K562 (cell line): ENCODE data around the gene MLXIPL. TPM values are rescaled to one million over a fixed set of nuclear protein-coding genes. Genes with fewer than 3 reads are reported as not detected.
A peak's percentile ranks its signal among the peaks of the same experiment; 100 is the strongest.

Experiments
- ATAC-seq: fragments of 200-7000 bp; cut with Tn5 transposase; 3 replicates; pipeline ENCODE4 v1.9.1; 2020; ENCODE audit warnings: moderate library complexity
- BruUV-seq: library from RNA; stranded (reverse); fragments of 400-500 nt; replicated peaks from 2 replicates; lab custom pipeline; 2021; lab: Mats Ljungman, UMichigan
- CTCF ChIA-PET: fragments of 300-600 bp; formaldehyde crosslinking; extraction: SDS; loops from one replicate; lab custom pipeline; 2021; ENCODE audit warnings: low intra/inter-chr PET ratio; lab: Yijun Ruan, JAX
- POLR2A ChIA-PET: fragments of 300-600, 350-650 bp; sonication (Branson Sonifier 250); formaldehyde crosslinking; extraction: SDS; loops from one replicate; lab custom pipeline; 2021; ENCODE audit warnings: antibody characterized with exemption, inconsistent platforms; lab: Yijun Ruan, JAX
- DNase-seq, 4 experiments: peaks; one replicate each; pipeline versions ENCODE4 v3.0.0 to v3.0.0-alpha.2; 2011 to 2018; ENCODE audit warnings: low spot score in 3 of 4, mixed read lengths in 3 of 4; ENCODE audit errors: extremely low read depth in 1 of 4
- FAIRE-seq: peaks from 2 replicates; lab custom pipeline; 2011; peaks lifted over from hg19 to GRCh38; lab: Jason Lieb, UNC
- H2AFZ ChIP-seq: 2 replicates; pipeline ENCODE4 v1.6.0; 2011; ENCODE audit warnings: low read depth, low read length, control low read depth, inconsistent platforms
- H3K27ac ChIP-seq: fragments of 200-600 bp; 3 replicates; pipeline ENCODE4 v1.8.0; 2011; ENCODE audit warnings: low read depth, mild to moderate bottlenecking, control low read depth, inconsistent platforms, low read length, moderate library complexity, mixed read lengths; ENCODE audit errors: extremely low read depth
- H3K27me3 ChIP-seq, 2 experiments: fragments of 300-600 bp in 1 of 2; 2 replicates in 1 of 2; 3 replicates in 1 of 2; pipeline versions ENCODE4 v1.6.0 to v1.8.0; 2011; ENCODE audit warnings: inconsistent platforms in 2 of 2, low read length in 2 of 2, mild to moderate bottlenecking in 1 of 2, mixed read lengths in 1 of 2, moderate library complexity in 1 of 2; ENCODE audit not compliant: control insufficient read depth in 2 of 2, insufficient read depth in 2 of 2
- H3K36me3 ChIP-seq: fragments of 300-600 bp; 3 replicates; pipeline ENCODE4 v1.8.0; 2011; ENCODE audit warnings: mild to moderate bottlenecking, low read length, inconsistent platforms; ENCODE audit not compliant: control insufficient read depth, insufficient read depth
- H3K4me1 ChIP-seq, 2 experiments: fragments of 200-600 bp in 1 of 2; replicated peaks in 1 of 2; 2 replicates in 1 of 2; 3 replicates in 1 of 2; pipeline versions ENCODE4 v1.5.1 to v1.8.0; 2011; ENCODE audit warnings: inconsistent platforms in 2 of 2, low read length in 2 of 2, mild to moderate bottlenecking in 1 of 2, mixed read lengths in 1 of 2, moderate library complexity in 1 of 2; ENCODE audit not compliant: control insufficient read depth in 2 of 2, insufficient read depth in 2 of 2
- H3K4me2 ChIP-seq: 2 replicates; pipeline ENCODE4 v1.6.1; 2011; ENCODE audit warnings: low read length, control low read depth, inconsistent platforms, mixed read lengths; ENCODE audit not compliant: insufficient read depth
- H3K4me3 ChIP-seq: fragments of 200-600 bp; sonication (generic), shearing (Covaris generic); 2 replicates; pipeline ENCODE4 v1.5.1; 2016; ENCODE audit warnings: control low read depth, inconsistent platforms
- H3K79me2 ChIP-seq: fragments of 200-600 bp; 3 replicates; pipeline ENCODE4 v1.8.0; 2011; ENCODE audit warnings: low read length, inconsistent platforms; ENCODE audit not compliant: control insufficient read depth, insufficient read depth
- H3K9ac ChIP-seq, 2 experiments: 2 replicates each; pipeline versions ENCODE4 v1.6.0 to v1.6.1; 2011; ENCODE audit warnings: low read depth in 2 of 2, low read length in 2 of 2, control low read depth in 1 of 2, inconsistent platforms in 1 of 2, mild to moderate bottlenecking in 1 of 2, mixed read lengths in 1 of 2; ENCODE audit not compliant: insufficient read depth in 1 of 2
- H3K9me1 ChIP-seq: one replicate; pipeline ENCODE4 v1.6.0; 2011; ENCODE audit warnings: inconsistent platforms, mild to moderate bottlenecking, low read length, moderate library complexity; ENCODE audit not compliant: control insufficient read depth, insufficient read depth
- H3K9me3 ChIP-seq: replicated peaks from 2 replicates; pipeline ENCODE4 v1.5.1; 2011; ENCODE audit warnings: low read depth, low read length, inconsistent platforms; ENCODE audit not compliant: control insufficient read depth, insufficient read depth
- H4K20me1 ChIP-seq: replicated peaks from 2 replicates; pipeline ENCODE4 v1.6.1; 2011; ENCODE audit warnings: low read length, inconsistent platforms, mixed read lengths; ENCODE audit not compliant: control insufficient read depth, insufficient read depth
- ARNT ChIP-seq, 2 experiments: fragments of 450-650 bp; IDR thresholded peaks; 2 replicates each; pipeline ENCODE4 v1.6.1; 2016; ENCODE audit warnings: mild to moderate bottlenecking in 1 of 2
- BCOR ChIP-seq: fragments of 450-650 bp; IDR thresholded peaks from 2 replicates; pipeline ENCODE4 v1.6.1; 2016
- ESRRA ChIP-seq: fragments of 450-650 bp; IDR thresholded peaks from 2 replicates; pipeline ENCODE4 v1.6.1; 2014; ENCODE audit warnings: low read depth, mild to moderate bottlenecking, moderate library complexity, borderline replicate concordance
- HDAC2 ChIP-seq: fragments of 450-650 bp; IDR thresholded peaks from 2 replicates; pipeline ENCODE4 v1.6.1; 2016; ENCODE audit warnings: mild to moderate bottlenecking
- KDM1A ChIP-seq, 2 experiments: fragments of 450-650 bp; IDR thresholded peaks; 2 replicates each; pipeline ENCODE4 v1.6.1; 2016; ENCODE audit warnings: mild to moderate bottlenecking in 2 of 2
- PTRF ChIP-seq: fragments of 450-650 bp; IDR thresholded peaks from 2 replicates; pipeline ENCODE4 v1.6.1; 2016; ENCODE audit warnings: mild to moderate bottlenecking, missing genetic modification characterization, missing compliant biosample characterization
- RBM25 ChIP-seq: fragments of 200-400 bp; formaldehyde crosslinking; IDR thresholded peaks from 2 replicates; pipeline ENCODE4 v1.6.1; 2018; ENCODE audit warnings: low read length, low read depth, moderate library complexity; ENCODE audit not compliant: severe bottlenecking
- RBM39 ChIP-seq: fragments of 200-400 bp; formaldehyde crosslinking; optimal IDR thresholded peaks from 2 replicates; pipeline ENCODE3; 2018; ENCODE audit warnings: low read depth, low read length
- YBX1 ChIP-seq: fragments of 450-650 bp; IDR thresholded peaks from 2 replicates; pipeline ENCODE4 v1.7.1; 2016; ENCODE audit warnings: mild to moderate bottlenecking
- ZNF121 ChIP-seq: sonication (generic); formaldehyde crosslinking; conservative IDR thresholded peaks from 2 replicates; pipeline ENCODE4 v1.8.0; 2022; ENCODE audit warnings: missing genetic modification reagents
- ZNF282 ChIP-seq: sonication (generic); formaldehyde crosslinking; IDR thresholded peaks from 2 replicates; pipeline ENCODE4 v1.8.1; 2023; ENCODE audit warnings: missing genetic modification reagents
- WGBS: fragments of 100-300 bp; shearing (Covaris generic); methylation state at CpG from one replicate; pipeline ENCODE4 v1.1.6; 2016; ENCODE audit warnings: low coverage, mixed read lengths; ENCODE audit not compliant: insufficient coverage; ENCODE audit errors: missing lambda C conversion rate; 5-methylcytosine and 5-hydroxymethylcytosine counted together
- in situ Hi-C: fragments of 300-500 bp; cut with MboI; formaldehyde crosslinking; loops from 4 replicates; pipeline ENCODE4 v1.15.0; 2018; ENCODE audit warnings: inconsistent platforms, mixed read lengths
- intact Hi-C: fragments of 100-400 bp; cut with micrococcal nuclease; formaldehyde crosslinking; loops from 2 replicates; pipeline ENCODE4 v1.14.2; 2022
- polyA plus RNA-seq, 8 experiments: library from polyadenylated mRNA; depleted of rRNA in 4 of 8; stranded (reverse) in 5 of 8; unstranded in 3 of 8; fragments of >200 nt; fragmentation: Nextera tagmentation in 2 of 8; fragmentation: Illumina TruSeq in 1 of 8; extraction: Ambion mirVana in 2 of 8; extraction: Trizol in 1 of 8; gene quantifications; 2 replicates each; pipeline versions ENCODE4 v1.2.1 to v1.2.3, GENCODE V29; 2011 to 2014; ENCODE audit warnings: inconsistent platforms in 1 of 8, missing spikeins in 1 of 8
- total RNA-seq, 7 experiments: library from RNA; depleted of rRNA in 6 of 7; stranded (reverse); fragments of >200 nt in 6 of 7; fragmentation: Illumina TruSeq in 2 of 7; extraction: Trizol in 2 of 7; gene quantifications; 2 replicates each; pipeline versions ENCODE4 v1.2.1 to v1.2.3, GENCODE V29; 2011 to 2021; ENCODE audit warnings: low replicate concordance in 1 of 7
- TF ChIP-seq, protein P1 (sequence below): sonication (generic); formaldehyde crosslinking; IDR thresholded peaks from 2 replicates; pipeline ENCODE4 v1.8.0; 2022; ENCODE audit warnings: mild to moderate bottlenecking, missing genetic modification reagents
- TF ChIP-seq, protein P2 (sequence below): sonication (generic); formaldehyde crosslinking; IDR thresholded peaks from 2 replicates; pipeline ENCODE4 v1.8.1; 2023; ENCODE audit warnings: mild to moderate bottlenecking, missing genetic modification reagents

Gene MLXIPL
- total and polyA plus RNA-seq, 9 of the 15 experiments (the other 6 are each of a cell fraction or from before 2014, with no cell fraction given) = 0.11 to 18.4 (median 1.4) TPM

DNA sequence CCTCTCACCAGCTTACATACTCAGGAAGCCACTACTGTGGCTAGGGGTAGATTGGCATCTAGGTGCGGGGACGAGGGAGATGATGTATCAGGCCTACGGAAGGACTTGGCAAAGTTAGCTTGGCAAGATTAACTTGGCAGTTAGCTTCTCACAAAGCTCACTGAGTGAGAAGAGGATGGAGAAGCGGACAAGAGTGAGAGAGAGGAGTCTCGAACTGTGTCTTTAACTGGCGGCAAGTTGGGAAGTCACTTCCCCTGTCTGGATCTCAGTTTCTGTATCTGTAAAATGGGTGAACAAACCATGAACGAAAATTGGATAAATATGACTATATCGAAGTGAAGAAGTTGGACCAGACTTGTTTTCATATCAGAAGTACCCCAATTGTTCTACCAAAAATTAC is 9.5 kb upstream of the MLXIPL start (continued):
- TF ChIP-seq, protein P1, sequence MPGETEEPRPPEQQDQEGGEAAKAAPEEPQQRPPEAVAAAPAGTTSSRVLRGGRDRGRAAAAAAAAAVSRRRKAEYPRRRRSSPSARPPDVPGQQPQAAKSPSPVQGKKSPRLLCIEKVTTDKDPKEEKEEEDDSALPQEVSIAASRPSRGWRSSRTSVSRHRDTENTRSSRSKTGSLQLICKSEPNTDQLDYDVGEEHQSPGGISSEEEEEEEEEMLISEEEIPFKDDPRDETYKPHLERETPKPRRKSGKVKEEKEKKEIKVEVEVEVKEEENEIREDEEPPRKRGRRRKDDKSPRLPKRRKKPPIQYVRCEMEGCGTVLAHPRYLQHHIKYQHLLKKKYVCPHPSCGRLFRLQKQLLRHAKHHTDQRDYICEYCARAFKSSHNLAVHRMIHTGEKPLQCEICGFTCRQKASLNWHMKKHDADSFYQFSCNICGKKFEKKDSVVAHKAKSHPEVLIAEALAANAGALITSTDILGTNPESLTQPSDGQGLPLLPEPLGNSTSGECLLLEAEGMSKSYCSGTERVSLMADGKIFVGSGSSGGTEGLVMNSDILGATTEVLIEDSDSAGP (CRISPR knock-in tag) = no peak
- TF ChIP-seq ZNF121 (CRISPR knock-in tag) = peak; percentile 56
- no peak for TF ChIP-seq RBM39
- TF ChIP-seq BCOR = peak; percentile 79
- TF ChIP-seq, protein P2, sequence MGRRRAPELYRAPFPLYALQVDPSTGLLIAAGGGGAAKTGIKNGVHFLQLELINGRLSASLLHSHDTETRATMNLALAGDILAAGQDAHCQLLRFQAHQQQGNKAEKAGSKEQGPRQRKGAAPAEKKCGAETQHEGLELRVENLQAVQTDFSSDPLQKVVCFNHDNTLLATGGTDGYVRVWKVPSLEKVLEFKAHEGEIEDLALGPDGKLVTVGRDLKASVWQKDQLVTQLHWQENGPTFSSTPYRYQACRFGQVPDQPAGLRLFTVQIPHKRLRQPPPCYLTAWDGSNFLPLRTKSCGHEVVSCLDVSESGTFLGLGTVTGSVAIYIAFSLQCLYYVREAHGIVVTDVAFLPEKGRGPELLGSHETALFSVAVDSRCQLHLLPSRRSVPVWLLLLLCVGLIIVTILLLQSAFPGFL (CRISPR knock-in tag) = 0 out of 2 replicates have a peak, but pooled peaks have one; percentile 28
- peak; percentile 61; the same call in 1 of the 2 replicates for TF ChIP-seq HDAC2
- no peak for TF ChIP-seq PTRF
- no peak for TF ChIP-seq ZNF282 (CRISPR knock-in tag)
- TF ChIP-seq RBM25 = peak; percentile 93
- peak; percentile 39 to 66 for TF ChIP-seq KDM1A (IDR thresholded peaks at IDR 0.05)

DNA sequence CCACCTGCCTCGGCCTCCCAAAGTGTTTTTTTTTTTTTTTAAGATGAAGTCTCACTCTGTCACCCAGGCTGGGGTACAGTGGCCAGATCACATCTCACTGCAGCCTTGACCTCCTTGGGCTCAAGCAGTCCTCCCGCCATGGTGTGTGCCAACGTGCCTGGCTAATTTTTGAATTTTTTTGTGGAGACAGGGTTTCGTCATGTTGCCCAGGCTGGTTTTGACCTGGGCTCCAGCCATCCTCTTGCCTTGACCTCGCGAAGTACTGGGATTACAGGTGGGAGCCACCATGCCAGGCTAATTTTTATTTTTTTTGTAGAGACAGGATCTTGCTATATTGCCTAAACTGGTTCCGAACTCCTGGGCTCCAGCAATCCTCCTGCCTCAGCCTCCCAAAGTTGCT is 9.0 kb upstream of the MLXIPL start:
- no peak for ATAC-seq
- no peak for FAIRE-seq
- intact Hi-C loops = no loop called here

More for the DNA sequence above, 9.0 kb upstream of the MLXIPL start:
- no peaks in the 10 kb centered on the region; a peak in 1 of 5 replicates for H3K4me1 ChIP-seq
- no peaks in the 10 kb centered on the region for H3K9me1 ChIP-seq
- H3K9ac ChIP-seq = no peak overlapping the region
- no peaks in the 10 kb centered on the region for H3K9me3 ChIP-seq
- no TSS peak for BruUV-seq
- CTCF ChIA-PET = interaction anchor here (0.7 kb wide), 1 partner anchor 115 kb away, joined by 3 read pairs; no protein-coding TSS in a partner anchor
- H3K27ac ChIP-seq = no peak overlapping the region
- 12% methylated on average over 7 of the region's 7 CpGs for WGBS
- no peaks in the 10 kb centered on the region for H3K79me2 ChIP-seq
- in situ Hi-C loops = no loop called here
- peaks cover 21 to 48% of the 10 kb centered on the region in 2 experiments for H3K27me3 ChIP-seq
- TF ChIP-seq RBM39 (no peak), ARNT (IDR thresholded peaks at IDR 0.05) (no peak), YBX1 (no peak), ESRRA (no peak)
- H4K20me1 ChIP-seq = peaks cover 5% of the 10 kb centered on the region; the same call in 1 of the 2 replicates
- POLR2A ChIA-PET = no interaction called here
- H3K4me2 ChIP-seq = no peak overlapping the region
- H3K4me3 ChIP-seq = no peak overlapping the region
- H3K36me3 ChIP-seq = no peaks in the 10 kb centered on the region
- DNase-seq = no peak
- no peak overlapping the region for H2AFZ ChIP-seq
